C4-2B (cell line): Measurements from ENCODE around the gene RNF144A.

Source experiments
- ZFX ChIP-seq: fragments of 450-650 bp; IDR thresholded peaks from 2 replicates; pipeline ENCODE4 v1.6.1; 2017
- TF ChIP-seq, protein P1 (sequence below): fragments of 450-650 bp; conservative IDR thresholded peaks from 2 replicates; pipeline ENCODE4 v1.5.1; 2017; ENCODE audit warnings: mild to moderate bottlenecking

DNA sequence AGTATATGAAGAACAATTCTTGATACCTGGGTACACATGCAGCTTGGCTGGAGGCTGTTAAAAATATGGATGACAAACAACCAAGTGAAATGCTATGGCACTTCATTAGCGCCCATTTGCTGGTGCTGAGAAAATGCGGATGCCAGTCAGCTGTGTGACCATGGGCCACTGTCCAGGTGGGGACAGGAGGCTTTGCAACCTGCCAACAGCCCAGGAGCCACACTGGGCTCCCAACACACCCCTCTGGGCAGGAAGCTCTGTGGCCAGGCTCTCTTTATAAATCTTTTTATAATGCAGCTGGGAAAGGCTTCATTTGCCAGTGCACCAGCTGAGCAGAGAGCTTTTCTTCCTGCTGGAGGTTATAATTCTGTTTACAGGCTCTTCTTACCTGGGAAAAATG is 19.9 kb downstream of the RNF144A start:
- TF ChIP-seq, protein P1, sequence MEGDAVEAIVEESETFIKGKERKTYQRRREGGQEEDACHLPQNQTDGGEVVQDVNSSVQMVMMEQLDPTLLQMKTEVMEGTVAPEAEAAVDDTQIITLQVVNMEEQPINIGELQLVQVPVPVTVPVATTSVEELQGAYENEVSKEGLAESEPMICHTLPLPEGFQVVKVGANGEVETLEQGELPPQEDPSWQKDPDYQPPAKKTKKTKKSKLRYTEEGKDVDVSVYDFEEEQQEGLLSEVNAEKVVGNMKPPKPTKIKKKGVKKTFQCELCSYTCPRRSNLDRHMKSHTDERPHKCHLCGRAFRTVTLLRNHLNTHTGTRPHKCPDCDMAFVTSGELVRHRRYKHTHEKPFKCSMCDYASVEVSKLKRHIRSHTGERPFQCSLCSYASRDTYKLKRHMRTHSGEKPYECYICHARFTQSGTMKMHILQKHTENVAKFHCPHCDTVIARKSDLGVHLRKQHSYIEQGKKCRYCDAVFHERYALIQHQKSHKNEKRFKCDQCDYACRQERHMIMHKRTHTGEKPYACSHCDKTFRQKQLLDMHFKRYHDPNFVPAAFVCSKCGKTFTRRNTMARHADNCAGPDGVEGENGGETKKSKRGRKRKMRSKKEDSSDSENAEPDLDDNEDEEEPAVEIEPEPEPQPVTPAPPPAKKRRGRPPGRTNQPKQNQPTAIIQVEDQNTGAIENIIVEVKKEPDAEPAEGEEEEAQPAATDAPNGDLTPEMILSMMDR = no peak
- TF ChIP-seq ZFX = no peak
